IMR-90 (cell line): ENCODE results near the gene SLF1. TPM values are rescaled to one million over a fixed set of nuclear protein-coding genes. Genes with fewer than 3 reads are reported as not detected.

Source experiments
- ATAC-seq: fragments of 200-7000 bp; cut with Tn5 transposase; 2 replicates; pipeline ENCODE4 v1.9.1; 2020; ENCODE audit warnings: low read depth, mild to moderate bottlenecking, moderate library complexity
- BruUV-seq: library from RNA; stranded (reverse); fragments of 400-500 nt; replicated peaks from 2 replicates; lab custom pipeline; 2021; lab: Mats Ljungman, UMichigan
- CTCF ChIA-PET: fragments of 300-600 bp; formaldehyde crosslinking; extraction: SDS; loops from one replicate; lab custom pipeline; 2021; ENCODE audit warnings: antibody characterized with exemption; lab: Yijun Ruan, JAX
- POLR2A ChIA-PET: fragments of 300-600 bp; sonication (Branson Sonifier 250); formaldehyde crosslinking; loops from one replicate; lab custom pipeline; 2022; ENCODE audit warnings: antibody characterized with exemption; ENCODE audit not compliant: unreplicated experiment; lab: Charles Lee
- DNase-seq: peaks from one replicate; pipeline ENCODE4 v3.0.0; 2013
- H2AFZ ChIP-seq: replicated peaks from 2 replicates; pipeline ENCODE3; 2013; ENCODE audit warnings: low read length, mild to moderate bottlenecking; ENCODE audit not compliant: poor library complexity
- H2AK5ac ChIP-seq: 2 replicates; pipeline ENCODE4 v1.6.1; 2013; ENCODE audit warnings: low read depth, low read length, inconsistent platforms
- H2AK9ac ChIP-seq: replicated peaks from 2 replicates; pipeline ENCODE3; 2013; ENCODE audit warnings: mild to moderate bottlenecking, low read depth, low read length, moderate library complexity; ENCODE audit not compliant: poor library complexity
- H2BK120ac ChIP-seq: 2 replicates; pipeline ENCODE4 v1.6.1; 2013; ENCODE audit warnings: low read depth, low read length, inconsistent platforms
- H2BK15ac ChIP-seq: 3 replicates; pipeline ENCODE4 v1.6.1; 2013; ENCODE audit warnings: low read depth, low read length, inconsistent platforms
- H2BK20ac ChIP-seq: 2 replicates; pipeline ENCODE4 v1.6.1; 2013; ENCODE audit warnings: low read depth, mild to moderate bottlenecking, inconsistent platforms, low read length, moderate library complexity
- H2BK5ac ChIP-seq: 2 replicates; pipeline ENCODE4 v1.6.1; 2013; ENCODE audit warnings: mild to moderate bottlenecking, low read depth, low read length, inconsistent platforms; ENCODE audit not compliant: poor library complexity, severe bottlenecking
- H3K14ac ChIP-seq: replicated peaks from 2 replicates; pipeline ENCODE4 v1.6.1; 2013; ENCODE audit warnings: low read depth, low read length, inconsistent platforms
- H3K18ac ChIP-seq: 2 replicates; pipeline ENCODE4 v1.6.1; 2013; ENCODE audit warnings: low read depth, low read length, control low read depth
- H3K23ac ChIP-seq: 2 replicates; pipeline ENCODE4 v1.6.1; 2013; ENCODE audit warnings: low read depth, low read length, inconsistent platforms
- H3K27ac ChIP-seq: 2 replicates; pipeline ENCODE4 v1.5.1; 2013; ENCODE audit warnings: mild to moderate bottlenecking, control low read depth, low read length; ENCODE audit not compliant: insufficient read depth
- H3K27me3 ChIP-seq: 2 replicates; pipeline ENCODE4 v1.6.1; 2013; ENCODE audit warnings: low read length; ENCODE audit not compliant: control insufficient read depth, insufficient read depth
- H3K36me3 ChIP-seq: 2 replicates; pipeline ENCODE4 v1.6.1; 2013; ENCODE audit warnings: low read length, mixed read lengths; ENCODE audit not compliant: control insufficient read depth, insufficient read depth
- H3K4ac ChIP-seq: 2 replicates; pipeline ENCODE4 v1.6.1; 2013; ENCODE audit warnings: low read depth, low read length, inconsistent platforms
- H3K4me1 ChIP-seq: 2 replicates; pipeline ENCODE4 v1.6.1; 2013; ENCODE audit warnings: low read length, mixed read lengths; ENCODE audit not compliant: control insufficient read depth, insufficient read depth
- H3K4me2 ChIP-seq: 2 replicates; pipeline ENCODE4 v1.6.1; 2013; ENCODE audit warnings: low read depth, mild to moderate bottlenecking, control low read depth, low read length, moderate library complexity
- H3K4me3 ChIP-seq: 2 replicates; pipeline ENCODE4 v1.5.1; 2013; ENCODE audit warnings: low read depth, mild to moderate bottlenecking, control low read depth, low read length, moderate library complexity; ENCODE audit not compliant: insufficient read depth
- H3K56ac ChIP-seq: 2 replicates; pipeline ENCODE4 v1.6.1; 2013; ENCODE audit warnings: low read length, inconsistent platforms; ENCODE audit not compliant: insufficient read depth; ENCODE audit errors: extremely low read depth
- H3K79me1 ChIP-seq, 2 experiments: 2 replicates each; pipeline ENCODE4 v1.6.1; 2013; ENCODE audit warnings: low read length in 2 of 2, inconsistent platforms in 1 of 2, low read depth in 1 of 2
- H3K9ac ChIP-seq: 2 replicates; pipeline ENCODE4 v1.6.1; 2013; ENCODE audit warnings: low read depth, low read length, control low read depth
- H3K9me1 ChIP-seq: 2 replicates; pipeline ENCODE4 v1.6.1; 2013; ENCODE audit warnings: low read length, inconsistent platforms; ENCODE audit not compliant: insufficient read depth
- H3K9me3 ChIP-seq: 2 replicates; pipeline ENCODE4 v1.6.1; 2013; ENCODE audit warnings: low read length; ENCODE audit not compliant: control insufficient read depth, insufficient read depth
- H4K20me1 ChIP-seq: 2 replicates; pipeline ENCODE4 v1.6.1; 2013; ENCODE audit warnings: low read length, inconsistent platforms; ENCODE audit not compliant: insufficient read depth
- H4K5ac ChIP-seq: 2 replicates; pipeline ENCODE4 v1.6.1; 2013; ENCODE audit warnings: mild to moderate bottlenecking, low read depth, low read length, control low read depth
- H4K8ac ChIP-seq, 2 experiments: 2 replicates each; pipeline ENCODE4 v1.6.1; 2013; ENCODE audit warnings: low read depth in 2 of 2, low read length in 2 of 2, control low read depth in 1 of 2, inconsistent platforms in 1 of 2
- H4K91ac ChIP-seq: 2 replicates; pipeline ENCODE4 v1.6.1; 2013; ENCODE audit warnings: low read depth, low read length, inconsistent platforms; ENCODE audit not compliant: insufficient read depth
- BHLHE40 ChIP-seq: fragments of 150-350 bp; IDR thresholded peaks from 2 replicates; pipeline ENCODE4 v1.6.1; 2016; ENCODE audit warnings: mild to moderate bottlenecking, low read depth, low read length
- CEBPB ChIP-seq: IDR thresholded peaks from 2 replicates; pipeline ENCODE4 v1.6.1; 2012; ENCODE audit warnings: low read depth, low read length, improper control_type of control experiment
- FOS ChIP-seq: fragments of 150-350 bp; IDR thresholded peaks from 2 replicates; pipeline ENCODE4 v1.6.1; 2016; ENCODE audit warnings: low read depth, low read length
- USF2 ChIP-seq: fragments of 150-350 bp; IDR thresholded peaks from 2 replicates; pipeline ENCODE4 v1.6.1; 2017; ENCODE audit warnings: mild to moderate bottlenecking, antibody characterized with exemption, low read length, low read depth
- WGBS, 2 experiments: methylation state at CpG; one replicate each; pipeline versions ENCODE4 v1.1.5 to v1.1.7; 2013; ENCODE audit warnings: missing lambda C conversion rate in 2 of 2; ENCODE audit not compliant: insufficient read length in 1 of 2; ENCODE audit errors: extremely low coverage in 2 of 2; 5-methylcytosine and 5-hydroxymethylcytosine counted together
- dilution Hi-C: fragments of 300-500 bp; cut with HindIII; formaldehyde crosslinking; loops from one replicate; pipeline ENCODE4 v1.14.3; 2018; ENCODE audit warnings: low sequenced_read_pairs; ENCODE audit not compliant: unreplicated experiment
- in situ Hi-C: fragments of 300-500 bp; cut with MboI; formaldehyde crosslinking; loops from 3 replicates; pipeline ENCODE4 v1.14.3; 2019; ENCODE audit warnings: low sequenced_read_pairs, inconsistent platforms, mixed read lengths
- intact Hi-C: fragments of 100-400 bp; cut with micrococcal nuclease; formaldehyde crosslinking; loops from 2 replicates; pipeline ENCODE4 v1.10.0; 2022
- polyA plus RNA-seq, 3 experiments: library from polyadenylated mRNA; depleted of rRNA; stranded (reverse); fragments of >200 nt; gene quantifications; 2 replicates each; pipeline ENCODE4 v1.2.3, GENCODE V29; 2012; ENCODE audit warnings: low replicate concordance in 1 of 3
- total RNA-seq: library from RNA; depleted of rRNA; stranded (reverse); fragments of >200 nt; gene quantifications from 2 replicates; pipeline ENCODE4 v1.2.3, GENCODE V29; 2012

Gene SLF1
- total and polyA plus RNA-seq, 2 of the 4 experiments (the other 2 are of a cell fraction) = 1.9 to 3.4 TPM

DNA sequence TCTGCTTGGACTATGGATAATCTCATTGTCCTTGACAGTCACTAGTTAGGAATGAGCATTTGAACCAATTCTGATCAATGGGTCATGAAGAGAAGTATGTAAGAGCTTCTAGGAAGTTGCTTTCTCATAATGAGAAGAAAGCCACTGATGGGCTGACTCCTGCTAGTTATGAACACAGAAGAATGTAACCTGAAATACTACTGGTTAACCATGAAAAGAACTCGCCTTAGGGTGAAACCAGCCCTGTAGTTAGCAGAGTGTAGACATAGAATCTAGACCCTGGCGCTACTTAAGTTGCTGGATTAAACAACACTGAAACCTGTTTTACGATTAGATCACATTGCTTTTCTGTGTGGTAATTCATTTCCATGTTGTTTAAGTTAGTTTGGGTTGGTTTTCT is 26.6 kb downstream of the SLF1 start:
- POLR2A ChIA-PET = no interaction called here
- Histone ChIP-seq H2AFZ (no peak overlapping the region), H2AK9ac (no peak overlapping the region), H2AK5ac (no peak overlapping the region), H3K18ac (no peak overlapping the region), H2BK5ac (no peak overlapping the region), H3K4me2 (no peak overlapping the region), H3K9me1 (no peaks in the 10 kb centered on the region), H3K4me1 (no peaks in the 10 kb centered on the region), H3K36me3 (no peaks in the 10 kb centered on the region; the same call in 1 of the 2 replicates), H3K4ac (no peak overlapping the region), H3K4me3 (no peak overlapping the region), H3K14ac (no peak overlapping the region), H2BK20ac (no peak overlapping the region), H3K9ac (no peak overlapping the region), H3K27ac (no peak overlapping the region), H3K9me3 (no peaks in the 10 kb centered on the region), H4K8ac (no peak overlapping the region), H2BK120ac (no peak overlapping the region), H3K79me1 (peaks cover 6 to 7% of the 10 kb centered on the region in 2 experiments; a peak in 2 of 4 replicates), H3K23ac (no peak overlapping the region), H4K5ac (no peak overlapping the region), H4K20me1 (no peaks in the 10 kb centered on the region), H3K27me3 (no peaks in the 10 kb centered on the region), H3K56ac (no peak overlapping the region), H4K91ac (no peak overlapping the region), H2BK15ac (no peak overlapping the region)
- in situ Hi-C loops = no loop called here
- CTCF ChIA-PET = no interaction called here
- no TSS peak for BruUV-seq
- ATAC-seq = no peak
- dilution Hi-C loops = no loop called here
- intact Hi-C loops = no loop called here
- DNase-seq = no peak
- 100% methylated on average over 2 of the region's 3 CpGs; no CpG with 5 or more reads in 1 of the 2 experiments for WGBS, 2 experiments
- TF ChIP-seq USF2 (no peak), BHLHE40 (no peak), CEBPB (no peak), FOS (no peak)
